Lower leg skin (tissue), 4 donors: ENCODE data around the gene LAMA4. TPM values are rescaled to one million over a fixed set of nuclear protein-coding genes. Genes with fewer than 3 reads are reported as not detected.

Experiments
- DNase-seq, 2 donors: peaks; one replicate each; pipeline ENCODE4 v3.0.0-alpha.2; 2019; ENCODE audit warnings: low spot score in 2 of 2
- H3K4me3 ChIP-seq: fragments of 200-600 bp; sonication (generic); 2 replicates; pipeline ENCODE4 v1.5.1; 2017; ENCODE audit warnings: mild to moderate bottlenecking, low read depth; ENCODE audit not compliant: poor library complexity, severe bottlenecking
- POLR2A ChIP-seq, 2 donors: fragments of 450-650 bp; IDR thresholded peaks; one replicate each; pipeline ENCODE4 v1.6.1; 2016 to 2017; ENCODE audit warnings: antibody characterized with exemption in 2 of 2, mild to moderate bottlenecking in 1 of 2, moderate library complexity in 1 of 2
- WGBS, 2 donors: methylation state at CpG; one replicate each; pipeline ENCODE4 v1.1.5; 2018; 5-methylcytosine and 5-hydroxymethylcytosine counted together
- intact Hi-C: fragments of 100-400 bp; cut with DNase I; formaldehyde crosslinking; loops from one replicate; pipeline ENCODE4 v1.15.0; 2023; ENCODE audit warnings: low total_unique reads
- total RNA-seq, 4 donors: library from RNA; depleted of rRNA; stranded (reverse); fragments of >200 nt; gene quantifications; one replicate each; pipeline ENCODE4 v1.1.0, GENCODE V29; 2016
- TF ChIP-seq, protein P1 (sequence below), 3 donors: fragments of 450-650 bp; IDR thresholded peaks; one replicate each; pipeline ENCODE4 v1.5.1; 2016; ENCODE audit warnings: antibody characterized with exemption in 3 of 3, mild to moderate bottlenecking in 3 of 3, moderate library complexity in 2 of 3

LAMA4 gene
- total RNA-seq, 4 donors from 2014 or later = 11.0 to 18.7 (median 17.4) TPM

DNA sequence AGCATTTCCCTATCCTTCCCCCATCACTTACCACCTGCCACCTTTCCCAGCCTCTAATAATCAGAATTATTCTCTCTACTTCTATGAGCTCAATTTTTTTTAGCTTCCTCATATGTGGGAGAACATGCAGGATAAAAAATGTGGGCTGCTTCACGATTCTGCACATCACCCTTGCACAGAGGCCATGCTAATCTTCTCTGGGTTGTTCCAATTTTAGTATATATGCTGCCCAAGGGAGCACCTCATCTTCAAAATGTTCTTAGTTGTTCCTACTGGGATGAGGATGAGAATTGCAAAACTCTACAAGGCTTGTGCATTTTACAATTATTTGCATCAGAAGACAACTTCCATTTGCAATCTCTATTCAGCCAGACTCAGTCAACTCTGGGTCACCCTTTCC lies 58.1 kb downstream of the LAMA4 start:
- intact Hi-C loops = no loop called here
- no peak overlapping the region for H3K4me3 ChIP-seq
- DNase-seq = no peak
- WGBS, 2 donors = 67 to 83% methylated on average over 1 of the region's 1 CpG
- no peak for TF ChIP-seq POLR2A (IDR thresholded peaks at IDR 0.05)
- TF ChIP-seq, protein P1, sequence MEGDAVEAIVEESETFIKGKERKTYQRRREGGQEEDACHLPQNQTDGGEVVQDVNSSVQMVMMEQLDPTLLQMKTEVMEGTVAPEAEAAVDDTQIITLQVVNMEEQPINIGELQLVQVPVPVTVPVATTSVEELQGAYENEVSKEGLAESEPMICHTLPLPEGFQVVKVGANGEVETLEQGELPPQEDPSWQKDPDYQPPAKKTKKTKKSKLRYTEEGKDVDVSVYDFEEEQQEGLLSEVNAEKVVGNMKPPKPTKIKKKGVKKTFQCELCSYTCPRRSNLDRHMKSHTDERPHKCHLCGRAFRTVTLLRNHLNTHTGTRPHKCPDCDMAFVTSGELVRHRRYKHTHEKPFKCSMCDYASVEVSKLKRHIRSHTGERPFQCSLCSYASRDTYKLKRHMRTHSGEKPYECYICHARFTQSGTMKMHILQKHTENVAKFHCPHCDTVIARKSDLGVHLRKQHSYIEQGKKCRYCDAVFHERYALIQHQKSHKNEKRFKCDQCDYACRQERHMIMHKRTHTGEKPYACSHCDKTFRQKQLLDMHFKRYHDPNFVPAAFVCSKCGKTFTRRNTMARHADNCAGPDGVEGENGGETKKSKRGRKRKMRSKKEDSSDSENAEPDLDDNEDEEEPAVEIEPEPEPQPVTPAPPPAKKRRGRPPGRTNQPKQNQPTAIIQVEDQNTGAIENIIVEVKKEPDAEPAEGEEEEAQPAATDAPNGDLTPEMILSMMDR (IDR thresholded peaks at IDR 0.05) = no peak

DNA sequence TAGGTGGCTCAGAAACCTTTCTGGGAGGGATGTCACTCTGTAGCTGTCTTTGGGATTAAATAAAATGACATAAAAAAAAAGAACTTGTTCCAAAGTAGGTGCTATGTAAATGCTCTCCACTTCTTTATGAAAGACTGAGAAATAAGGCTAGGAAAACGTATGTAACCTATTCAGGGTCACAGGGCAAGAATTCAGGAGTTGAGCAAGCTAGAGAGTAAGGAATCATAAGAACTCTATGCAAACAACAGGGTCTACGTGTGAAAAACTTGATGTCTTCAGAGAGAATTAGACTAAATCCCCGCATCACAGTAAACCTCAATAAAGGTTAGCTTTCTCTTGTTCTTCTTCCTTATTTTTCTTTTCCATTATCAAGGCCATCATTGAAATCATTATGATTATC lies 59.2 kb downstream of the LAMA4 start:
- TF ChIP-seq, protein P1 (IDR thresholded peaks at IDR 0.05) = no peak
- TF ChIP-seq POLR2A (IDR thresholded peaks at IDR 0.05) = no peak
- no peak for DNase-seq
- 88 to 92% methylated on average over 3 of the region's 3 CpGs for WGBS, 2 donors
- H3K4me3 ChIP-seq = no peak overlapping the region
- intact Hi-C loops = no loop called here

DNA sequence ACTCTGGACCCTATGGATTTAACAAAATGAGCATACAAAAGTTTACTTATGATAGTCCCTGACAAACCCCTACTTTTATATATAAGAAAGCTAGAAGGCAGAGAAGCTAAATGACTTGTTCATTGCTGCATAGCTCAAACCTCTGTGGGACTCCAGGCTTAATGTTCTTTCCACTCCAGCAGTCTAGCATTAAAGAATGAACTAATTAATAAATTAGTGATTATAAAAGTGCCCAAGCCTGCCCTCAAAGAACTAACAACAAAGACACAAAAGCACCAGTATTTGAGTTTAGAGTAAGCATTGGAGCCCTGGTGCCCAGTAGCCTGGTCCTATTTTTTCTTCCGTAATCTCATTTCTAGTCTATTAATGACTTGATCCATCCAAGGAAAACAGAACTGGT lies 59.9 kb downstream of the LAMA4 start:
- intact Hi-C loops = no loop called here
- TF ChIP-seq, protein P1 (IDR thresholded peaks at IDR 0.05) = no peak
- no peak for TF ChIP-seq POLR2A (IDR thresholded peaks at IDR 0.05)
- 92 to 98% methylated on average over 1 of the region's 1 CpG for WGBS, 2 donors
- no peak overlapping the region for H3K4me3 ChIP-seq
- no peak for DNase-seq

DNA sequence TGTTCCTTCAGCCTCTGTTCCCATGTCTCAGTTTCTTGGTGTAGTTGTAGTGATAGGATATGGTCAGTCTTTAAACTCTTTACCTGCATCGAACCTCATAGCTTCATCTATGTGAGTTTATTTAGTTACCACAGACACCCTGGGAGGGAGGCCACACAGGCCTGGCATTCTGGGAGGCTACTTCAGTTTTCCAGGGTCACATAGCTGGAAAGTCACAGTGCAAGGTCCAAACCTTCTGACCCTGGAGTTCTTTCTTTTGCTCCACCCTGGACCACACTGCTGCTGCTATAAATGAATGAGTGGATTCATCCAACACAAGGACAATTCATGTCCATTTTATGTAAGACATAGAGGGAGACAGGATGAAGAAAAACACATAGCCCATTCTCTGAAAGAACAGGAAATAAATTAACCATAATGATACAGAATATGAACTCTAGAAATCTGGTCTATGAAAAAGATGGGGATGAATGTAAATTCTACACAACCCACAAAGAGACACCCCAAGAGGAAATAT lies 60.8 kb downstream of the LAMA4 start:
- WGBS, 2 donors = 48 to 95% methylated on average over 1 of the region's 1 CpG
- intact Hi-C loops = no loop called here
- no peak for DNase-seq
- TF ChIP-seq, protein P1 (IDR thresholded peaks at IDR 0.05) = no peak
- TF ChIP-seq POLR2A (IDR thresholded peaks at IDR 0.05) = no peak
- no peak overlapping the region for H3K4me3 ChIP-seq

DNA sequence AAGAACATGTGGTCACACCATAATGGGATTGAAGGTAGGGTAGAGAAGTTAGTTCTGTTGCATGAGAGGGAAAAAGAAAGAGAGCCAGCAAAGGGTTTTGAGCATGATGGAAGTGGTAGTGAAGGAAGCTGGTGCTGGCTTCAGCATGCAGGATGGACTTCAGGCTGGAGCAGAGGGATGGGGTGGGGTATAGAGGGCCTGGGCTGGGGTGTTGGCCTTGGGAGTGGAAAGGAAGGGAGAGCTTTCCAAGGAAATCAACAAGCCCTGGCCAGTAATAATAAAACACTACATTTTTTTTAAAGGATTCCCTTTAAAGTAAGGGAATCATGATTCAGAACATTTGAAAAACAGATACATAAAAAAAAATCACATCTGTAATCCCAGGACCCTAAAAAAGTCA lies 61.2 kb downstream of the LAMA4 start:
- TF ChIP-seq POLR2A (IDR thresholded peaks at IDR 0.05) = no peak
- TF ChIP-seq, protein P1 (IDR thresholded peaks at IDR 0.05) = no peak
- no peak for DNase-seq
- no peak overlapping the region for H3K4me3 ChIP-seq
- intact Hi-C loops = no loop called here

DNA sequence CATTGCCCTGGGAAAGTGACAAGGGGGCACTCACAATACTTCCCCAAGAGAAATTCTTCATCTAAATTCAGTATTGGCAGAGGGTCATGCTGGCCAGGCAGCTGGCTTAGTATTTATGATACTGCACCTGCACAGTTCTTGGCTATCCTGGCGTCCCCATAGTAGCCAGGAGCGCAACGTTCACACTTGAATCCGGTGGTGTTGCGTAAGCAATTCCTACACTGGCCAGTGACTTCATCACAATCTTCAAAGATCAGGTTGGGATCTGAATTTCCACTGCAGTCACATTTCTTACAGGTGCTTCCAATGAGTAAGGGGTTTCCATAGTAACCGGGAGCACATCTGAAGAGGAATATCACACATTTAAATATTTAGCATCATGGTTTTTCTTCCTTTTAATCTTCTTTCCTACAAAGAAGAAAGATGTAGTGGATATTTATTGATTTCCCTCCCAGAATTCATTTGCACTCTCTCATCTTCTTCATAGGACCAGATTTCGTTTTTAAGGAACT lies 62.8 kb downstream of the LAMA4 start:
- 81 to 93% methylated on average over 7 of the region's 7 CpGs for WGBS, 2 donors
- intact Hi-C loops = no loop called here
- TF ChIP-seq, protein P1 (IDR thresholded peaks at IDR 0.05) = no peak
- no peak for TF ChIP-seq POLR2A (IDR thresholded peaks at IDR 0.05)

More for the DNA sequence above, 62.8 kb downstream of the LAMA4 start:
- H3K4me3 ChIP-seq = no peak overlapping the region
- no peak for DNase-seq
